ENCODE data around the gene SPDEF.

The SPDEF gene

DNA sequence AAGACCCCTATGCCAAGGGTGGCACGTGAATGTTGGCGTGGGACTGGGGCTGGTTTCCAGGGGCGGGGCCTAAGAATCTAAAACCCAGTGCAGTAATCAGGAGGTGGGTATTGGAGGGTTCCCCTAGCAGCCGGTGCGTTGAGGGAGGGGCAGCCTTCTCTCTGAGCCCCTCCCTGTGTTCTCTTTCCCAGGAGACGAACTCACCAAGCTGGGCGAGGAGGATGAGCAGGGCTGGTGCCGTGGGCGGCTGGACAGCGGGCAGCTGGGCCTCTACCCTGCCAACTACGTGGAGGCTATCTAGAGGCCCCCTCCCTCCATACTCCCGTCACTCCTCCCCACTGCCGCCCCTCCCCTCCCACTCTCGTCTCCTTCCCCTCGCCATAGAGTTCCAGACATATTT, 23.9 kb downstream of the SPDEF start:
- H3K27ac Mint-ChIP-seq, result no peak overlapping the region
- H3K27me3 Mint-ChIP-seq, result no peaks in the 10 kb centered on the region
- no peak for ATAC-seq
- peaks cover 6% of the 10 kb centered on the region for H3K4me1 Mint-ChIP-seq
- DNase-seq, result no peak
- H3K9me3 Mint-ChIP-seq, result no peaks in the 10 kb centered on the region
- no peak overlapping the region for H3K4me3 Mint-ChIP-seq

DNA sequence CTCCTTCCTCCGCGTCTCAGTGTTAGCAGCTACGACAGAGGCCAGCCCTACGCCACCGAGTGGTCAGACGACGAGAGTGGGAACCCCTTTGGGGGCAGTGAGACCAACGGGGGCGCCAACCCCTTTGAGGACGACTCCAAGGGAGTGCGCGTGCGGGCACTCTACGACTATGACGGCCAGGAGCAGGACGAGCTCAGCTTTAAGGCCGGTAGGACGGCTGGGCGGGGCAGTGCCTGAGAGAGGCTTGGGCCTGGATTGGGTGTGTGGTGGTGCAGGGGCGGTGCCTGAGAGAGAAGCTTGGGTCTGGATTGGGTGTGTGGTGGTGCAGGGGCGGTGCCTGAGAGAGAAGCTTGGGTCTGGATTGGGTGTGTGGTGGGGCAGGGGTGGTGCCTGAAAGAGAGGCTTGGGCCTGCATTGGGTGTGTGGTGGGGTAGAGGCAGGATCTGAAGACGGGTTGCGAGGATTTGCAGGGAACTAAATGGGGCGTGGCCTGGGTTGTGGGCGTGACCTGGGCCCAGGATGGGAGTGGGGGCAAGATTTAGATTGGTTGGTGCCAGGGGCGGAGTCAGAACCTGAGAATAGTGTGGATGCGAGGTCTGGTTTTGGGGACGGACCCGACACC, 24.4 kb downstream of the SPDEF start:
- Mint-ChIP-seq H3K27ac (no peak overlapping the region), H3K27me3 (no peaks in the 10 kb centered on the region), H3K4me1 (peaks cover 6% of the 10 kb centered on the region), H3K4me3 (no peak overlapping the region), H3K9me3 (no peaks in the 10 kb centered on the region)
- peak; percentile 7 to 27 for DNase-seq
- peak; percentile 14 for ATAC-seq

DNA sequence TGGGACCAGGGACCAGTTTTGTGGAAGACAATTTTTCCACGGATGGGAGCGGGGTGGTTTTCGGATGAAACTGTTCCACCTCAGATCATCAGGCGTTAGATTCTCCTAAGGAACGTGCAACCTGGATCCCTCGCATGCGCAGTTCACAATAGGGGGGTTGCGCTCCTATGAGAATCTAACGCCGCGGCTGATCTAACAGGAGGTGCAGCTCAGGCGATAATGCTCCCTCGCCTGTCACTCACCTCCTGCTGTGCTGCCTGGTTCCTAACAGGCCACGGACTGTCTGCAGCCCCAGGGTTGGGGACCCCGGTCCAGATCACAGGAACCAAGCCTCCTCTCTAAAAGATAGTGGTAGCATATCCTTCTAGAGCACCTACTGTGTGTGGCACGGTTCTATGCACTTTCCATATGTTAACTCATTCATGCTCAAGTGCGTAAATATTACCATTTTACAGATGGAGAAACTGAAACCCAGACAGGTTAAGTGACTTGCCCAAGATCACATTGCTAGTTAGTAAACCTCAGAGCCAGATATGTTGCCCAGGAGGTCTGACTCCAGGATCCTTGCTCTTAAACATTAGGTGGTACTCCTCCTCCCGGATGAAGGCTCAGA, 25.3 kb downstream of the SPDEF start:
- Mint-ChIP-seq H3K9me3 (no peaks in the 10 kb centered on the region), H3K4me1 (peaks cover 6% of the 10 kb centered on the region), H3K4me3 (no peak overlapping the region), H3K27me3 (no peaks in the 10 kb centered on the region), H3K27ac (no peak overlapping the region)
- no peak for ATAC-seq
- DNase-seq, result no peak

DNA sequence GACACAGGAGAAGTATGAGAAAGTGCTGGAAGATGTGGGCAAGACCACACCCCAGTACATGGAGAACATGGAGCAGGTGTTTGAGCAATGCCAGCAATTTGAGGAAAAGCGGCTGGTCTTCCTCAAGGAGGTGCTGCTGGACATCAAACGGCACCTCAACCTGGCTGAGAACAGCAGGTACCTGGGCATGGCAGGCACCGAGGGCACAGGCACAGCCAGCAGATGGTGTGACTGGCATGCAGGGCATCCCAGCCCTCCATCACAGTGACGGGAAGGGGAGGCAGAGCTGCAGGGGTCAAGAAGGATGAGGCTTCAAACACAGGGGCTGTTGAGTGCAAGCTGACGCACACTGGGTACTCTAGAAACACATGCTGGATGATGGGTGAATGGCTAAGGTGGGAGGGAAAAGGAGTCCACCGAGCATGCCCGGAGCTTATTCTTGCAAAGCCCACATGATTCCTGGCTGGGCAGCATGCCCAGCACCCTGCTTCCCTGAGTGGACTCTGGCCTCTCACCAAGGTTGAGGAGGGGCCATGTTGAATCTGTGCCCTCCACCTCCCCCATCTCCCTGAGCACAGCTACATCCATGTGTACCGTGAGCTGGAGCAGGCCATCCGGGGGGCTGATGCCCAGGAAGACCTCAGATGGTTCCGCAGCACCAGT, 26.3 kb downstream of the SPDEF start:
- Mint-ChIP-seq H3K4me3 (no peak overlapping the region), H3K4me1 (peaks cover 6% of the 10 kb centered on the region), H3K27ac (no peak overlapping the region), H3K27me3 (no peaks in the 10 kb centered on the region), H3K9me3 (no peaks in the 10 kb centered on the region)
- no peak for DNase-seq
- no peak for ATAC-seq

DNA sequence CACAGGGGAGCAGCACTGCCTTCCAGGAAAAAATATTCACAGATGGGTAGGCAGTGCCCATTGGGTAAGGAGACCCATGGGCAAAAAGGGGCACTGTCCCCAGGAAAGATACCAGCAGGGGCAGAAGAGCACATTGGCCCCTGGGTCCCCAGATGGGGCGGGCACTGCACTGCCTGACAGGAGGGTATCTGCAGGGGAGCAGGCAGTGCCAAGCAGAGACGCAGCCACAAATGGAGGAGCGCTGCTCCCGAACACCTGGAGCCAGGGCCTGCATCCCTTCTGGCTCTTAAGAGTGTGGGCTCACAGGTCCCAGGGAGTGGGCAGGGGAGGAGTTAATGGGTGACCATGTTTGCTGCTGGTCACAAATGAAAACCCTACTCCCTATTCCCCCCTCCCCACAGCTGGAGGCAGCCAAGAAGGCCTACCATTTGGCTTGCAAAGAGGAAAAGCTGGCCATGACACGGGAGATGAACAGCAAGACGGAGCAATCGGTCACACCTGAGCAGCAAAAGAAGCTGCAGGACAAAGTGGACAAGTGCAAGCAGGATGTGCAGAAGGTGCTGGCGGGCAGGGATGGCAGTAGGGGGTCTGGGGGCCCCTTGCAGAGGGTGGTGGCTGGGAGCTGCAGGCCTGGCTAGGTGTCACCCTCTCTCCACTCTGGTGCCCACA, 27.0 kb downstream of the SPDEF start:
- H3K9me3 Mint-ChIP-seq, result no peaks in the 10 kb centered on the region
- no peak for ATAC-seq
- H3K4me1 Mint-ChIP-seq, result peaks cover 6% of the 10 kb centered on the region
- DNase-seq, result no peak
- H3K4me3 Mint-ChIP-seq, result no peak overlapping the region
- no peak overlapping the region for H3K27ac Mint-ChIP-seq
- no peaks in the 10 kb centered on the region for H3K27me3 Mint-ChIP-seq

DNA sequence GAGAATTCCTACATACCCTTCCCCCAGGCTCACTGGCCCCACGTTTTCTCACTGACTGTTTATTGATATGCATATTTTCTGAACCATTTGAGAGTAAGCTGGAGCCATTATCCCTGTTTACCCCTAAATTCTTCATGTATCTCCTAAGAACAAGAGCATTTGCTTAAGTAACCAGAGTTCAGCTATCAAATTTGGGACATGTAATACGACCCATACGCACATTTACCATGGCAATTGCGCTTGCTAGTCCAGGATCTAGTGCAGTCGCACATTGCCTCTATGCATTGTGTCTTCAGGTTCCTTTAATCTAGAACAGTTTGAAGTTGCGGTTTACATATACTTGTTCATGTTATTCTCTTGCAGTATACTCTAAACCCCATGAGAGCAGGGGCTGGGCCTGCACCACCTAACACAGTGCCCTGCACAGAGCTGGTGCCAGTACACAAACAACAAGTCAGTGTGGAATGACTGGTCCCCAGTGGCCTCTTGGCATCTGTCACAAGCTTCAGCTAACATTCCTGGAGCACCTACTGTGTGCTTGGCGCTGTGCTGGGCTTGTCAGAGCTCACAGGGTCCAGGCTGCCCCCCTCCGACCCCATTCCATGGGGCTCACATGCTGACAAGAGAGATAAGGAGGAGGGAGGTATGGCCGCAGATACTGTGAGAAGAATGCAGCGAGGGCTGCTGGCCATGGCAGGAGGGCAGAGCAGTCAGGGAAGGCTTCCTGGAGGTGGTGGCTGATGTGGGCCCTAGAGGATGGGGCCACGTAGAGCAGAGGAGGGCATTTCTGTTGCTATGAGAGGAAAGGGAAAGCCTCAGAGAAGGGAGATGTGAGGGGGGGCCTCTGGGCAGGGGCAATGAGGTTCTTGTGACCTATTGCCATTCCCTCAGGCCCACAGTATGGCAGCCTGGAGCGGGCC, 28.1 kb downstream of the SPDEF start:
- no peaks in the 10 kb centered on the region for H3K9me3 Mint-ChIP-seq
- DNase-seq (no peak), ATAC-seq (no peak)
- peak overlapping the region in 1 of 2 donors; percentile 34 for H3K4me3 Mint-ChIP-seq
- H3K4me1 Mint-ChIP-seq, result peaks cover 6% of the 10 kb centered on the region
- peak overlapping the region in 1 of 2 donors; percentile 65 for H3K27ac Mint-ChIP-seq
- no peaks in the 10 kb centered on the region for H3K27me3 Mint-ChIP-seq

DNA sequence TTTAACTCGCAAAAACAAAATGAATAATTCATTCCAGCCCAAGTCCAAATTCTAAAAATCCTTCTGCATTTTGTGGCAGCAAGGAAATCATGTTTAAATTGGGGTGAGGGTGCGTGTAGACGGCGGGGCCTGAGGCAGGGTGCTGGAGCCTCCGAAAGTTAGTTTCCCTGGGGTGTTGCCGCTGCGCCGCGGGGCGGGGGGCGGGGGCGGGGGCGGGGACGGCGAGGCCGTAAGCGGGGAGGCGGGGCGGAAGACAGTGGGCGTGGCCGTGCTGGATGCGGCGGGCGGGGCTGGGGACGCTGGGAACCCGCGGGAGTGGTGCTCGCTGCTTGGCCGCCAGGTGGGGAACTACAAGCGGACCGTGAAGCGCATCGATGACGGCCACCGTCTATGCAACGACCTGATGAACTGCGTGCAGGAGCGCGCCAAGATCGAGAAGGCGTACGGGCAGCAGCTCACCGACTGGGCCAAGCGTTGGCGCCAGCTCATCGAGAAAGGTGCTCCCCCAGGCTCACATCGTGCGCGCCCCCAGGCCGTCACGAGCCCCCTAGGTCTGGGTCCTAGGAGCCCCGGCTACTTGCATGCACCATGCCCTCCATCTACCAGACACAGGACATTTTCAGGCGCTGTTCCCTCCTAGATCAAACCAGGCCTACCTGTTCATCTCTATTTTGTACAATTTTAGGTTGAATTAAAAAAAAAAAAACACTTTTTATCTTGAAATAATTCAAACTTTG, 29.0 kb downstream of the SPDEF start:
- Mint-ChIP-seq H3K4me1 (peaks cover 6% of the 10 kb centered on the region), H3K27ac (no peak overlapping the region), H3K4me3 (peak overlapping the region; percentile 38 to 64), H3K27me3 (no peaks in the 10 kb centered on the region), H3K9me3 (no peaks in the 10 kb centered on the region)
- ATAC-seq (peak; percentile 96), DNase-seq (peak; percentile 95)

DNA sequence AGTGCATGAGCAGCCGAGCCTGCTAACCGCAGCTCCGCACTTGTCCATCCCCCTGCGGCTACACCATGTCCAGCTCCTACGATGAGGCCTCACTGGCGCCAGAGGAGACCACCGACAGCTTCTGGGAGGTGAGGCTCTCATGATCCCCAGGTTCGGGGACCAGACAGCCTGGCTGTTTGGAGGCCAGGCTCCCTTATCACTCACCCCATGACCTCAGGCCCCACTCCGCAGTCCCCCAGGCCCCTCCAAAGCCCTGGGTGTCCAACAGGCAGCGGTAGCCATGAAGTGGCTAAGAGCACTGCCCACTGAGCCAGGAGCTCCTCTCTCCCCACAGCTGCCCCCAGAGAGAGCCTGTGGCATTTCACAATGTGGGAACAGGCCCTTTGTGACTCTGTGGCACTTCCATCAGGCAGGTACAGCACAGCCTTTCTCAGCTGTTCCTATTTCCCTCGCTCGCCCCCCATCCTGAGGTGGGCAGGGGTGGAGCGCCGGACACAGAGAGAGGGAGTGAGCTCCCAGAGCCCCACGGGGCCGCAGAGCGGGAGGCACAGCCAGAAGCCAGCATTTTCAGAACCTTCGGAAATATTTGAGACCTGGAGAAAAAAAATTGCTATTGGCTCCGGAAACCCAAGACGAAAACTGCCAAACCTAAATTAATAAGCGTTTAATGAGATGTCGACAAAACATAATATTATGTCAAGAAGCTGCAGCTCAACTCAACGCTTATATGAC, 29.7 kb downstream of the SPDEF start:
- ATAC-seq (no peak), DNase-seq (no peak)
- Mint-ChIP-seq H3K27ac (no peak overlapping the region), H3K27me3 (no peaks in the 10 kb centered on the region), H3K4me1 (peaks cover 6% of the 10 kb centered on the region), H3K9me3 (no peaks in the 10 kb centered on the region), H3K4me3 (peak overlapping the region in 1 of 2 donors; percentile 40)

DNA sequence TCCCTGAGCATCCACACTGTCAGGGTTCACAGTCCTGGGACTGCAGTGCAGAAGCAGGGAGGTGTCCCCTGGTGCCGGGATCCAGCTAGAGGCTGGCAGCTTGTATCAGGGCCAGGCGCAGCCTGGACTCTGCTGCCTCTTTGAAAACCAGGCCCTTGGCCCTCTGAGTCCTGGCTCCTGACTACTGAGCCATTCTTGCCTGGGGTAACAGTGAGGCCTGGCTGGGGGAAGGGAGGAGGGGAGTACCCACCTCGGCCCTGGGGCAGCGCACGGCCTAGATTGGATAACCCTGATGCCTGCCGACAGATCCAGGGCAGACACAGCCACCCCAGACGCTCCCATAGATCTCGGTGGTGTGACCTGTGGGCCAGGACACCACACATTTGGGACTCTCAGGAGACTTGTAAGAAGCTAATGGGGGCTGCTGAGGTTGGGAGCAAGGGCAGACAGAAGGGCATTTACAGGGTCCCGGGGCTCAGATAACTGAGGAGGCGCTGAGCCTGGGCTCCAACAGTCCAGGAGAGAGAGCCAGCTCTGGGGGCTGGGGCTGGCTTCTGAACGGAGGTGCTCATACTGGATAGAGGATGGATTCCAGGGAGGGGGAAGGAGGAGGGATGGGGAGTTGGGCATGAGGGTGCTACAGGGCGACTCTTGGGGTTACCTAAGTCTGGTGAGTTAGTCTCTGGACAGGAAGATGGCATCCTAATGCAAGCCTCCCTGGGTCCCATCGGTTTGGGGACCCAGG, 30.5 kb downstream of the SPDEF start:
- H3K27me3 Mint-ChIP-seq, result no peaks in the 10 kb centered on the region
- peaks cover 6% of the 10 kb centered on the region for H3K4me1 Mint-ChIP-seq
- H3K9me3 Mint-ChIP-seq, result no peaks in the 10 kb centered on the region
- no peak for DNase-seq
- no peak overlapping the region for H3K4me3 Mint-ChIP-seq
- ATAC-seq, result no peak
- no peak overlapping the region for H3K27ac Mint-ChIP-seq

DNA sequence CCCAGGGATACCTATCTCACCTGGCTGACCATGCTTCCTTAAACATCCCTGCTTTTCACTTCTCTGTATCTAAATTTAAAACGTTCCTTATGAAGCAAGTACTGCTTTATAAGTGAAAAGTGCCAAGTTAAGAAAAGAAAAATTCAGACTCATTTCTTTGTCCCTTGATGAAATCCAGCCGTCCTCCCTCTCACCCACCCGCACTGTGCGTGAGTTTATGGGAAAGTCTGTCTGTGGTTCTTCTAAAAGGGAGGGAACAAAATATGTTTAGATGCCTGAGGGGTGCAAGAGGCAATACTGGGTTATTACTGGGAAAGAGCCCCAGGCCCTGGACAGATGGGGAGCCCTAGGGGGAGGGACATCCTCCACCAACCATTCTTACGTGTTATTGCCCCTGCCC, 31.2 kb downstream of the SPDEF start:
- H3K27me3 Mint-ChIP-seq, result no peaks in the 10 kb centered on the region
- no peak overlapping the region for H3K4me3 Mint-ChIP-seq
- no peaks in the 10 kb centered on the region for H3K9me3 Mint-ChIP-seq
- peaks cover 6% of the 10 kb centered on the region for H3K4me1 Mint-ChIP-seq
- ATAC-seq, result no peak
- no peak for DNase-seq
- no peak overlapping the region for H3K27ac Mint-ChIP-seq

DNA sequence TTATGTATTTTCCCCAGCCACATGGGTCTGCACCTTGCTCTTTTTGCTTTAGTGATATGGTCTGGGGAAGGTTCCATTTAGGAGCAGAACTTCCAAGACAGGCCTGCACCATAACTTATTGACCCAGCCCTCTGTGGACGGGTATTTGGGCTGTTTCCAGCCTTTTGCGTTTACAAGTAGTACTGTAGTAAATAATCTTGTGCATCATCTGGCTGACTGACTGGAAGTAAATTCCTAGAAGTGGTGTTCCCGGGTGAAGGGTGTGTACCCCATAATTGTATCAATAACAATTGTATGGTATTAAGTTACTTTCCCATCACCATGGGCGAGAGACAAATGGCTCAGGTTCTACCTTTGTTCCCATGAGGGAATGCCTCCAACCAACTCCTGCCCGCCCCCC, 31.6 kb downstream of the SPDEF start:
- no peak for ATAC-seq
- Mint-ChIP-seq H3K27ac (no peak overlapping the region), H3K9me3 (no peaks in the 10 kb centered on the region), H3K4me3 (no peak overlapping the region), H3K27me3 (no peaks in the 10 kb centered on the region), H3K4me1 (peaks cover 6% of the 10 kb centered on the region)
- DNase-seq, result no peak

DNA sequence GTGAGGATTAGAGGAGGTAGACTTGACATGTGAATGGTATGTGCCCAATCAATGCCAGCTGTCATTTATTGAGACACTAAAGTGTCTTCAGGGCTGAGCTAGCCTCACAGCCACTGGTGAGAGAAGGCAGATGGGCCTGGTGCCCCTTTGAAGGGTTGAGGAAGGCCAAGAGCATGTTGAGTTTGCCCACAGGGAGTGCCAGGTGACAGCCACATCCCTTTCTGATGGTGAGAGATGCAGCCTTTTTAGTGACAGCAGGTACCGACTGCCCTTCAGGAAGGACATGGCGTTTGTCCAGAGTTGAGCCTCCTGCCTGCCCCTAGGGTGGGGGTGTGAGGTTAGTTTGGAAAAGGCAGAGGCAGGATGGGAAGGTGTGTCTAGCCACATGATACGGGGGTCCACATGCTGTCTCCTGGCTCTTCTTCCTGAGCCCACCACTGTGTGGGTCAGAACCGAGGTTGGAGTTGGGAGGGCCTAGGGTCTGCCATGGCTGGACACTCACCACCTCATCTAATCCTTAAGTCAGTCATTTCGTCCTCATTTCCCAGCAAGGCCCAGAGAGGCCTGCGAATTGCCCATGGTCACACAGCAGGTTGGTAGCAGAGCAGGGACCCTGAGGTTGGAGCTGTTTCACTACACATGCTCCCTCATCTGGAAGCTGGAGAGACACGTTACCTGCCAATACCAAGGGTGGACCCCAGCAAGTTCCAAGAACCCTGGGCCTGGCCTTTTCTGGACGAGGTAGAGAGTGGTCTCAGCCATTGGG, 32.5 kb downstream of the SPDEF start:
- ATAC-seq (no peak), DNase-seq (no peak)
- Mint-ChIP-seq H3K9me3 (no peaks in the 10 kb centered on the region), H3K27ac (no peak overlapping the region), H3K4me1 (peaks cover 6% of the 10 kb centered on the region), H3K27me3 (no peaks in the 10 kb centered on the region), H3K4me3 (no peak overlapping the region)

DNA sequence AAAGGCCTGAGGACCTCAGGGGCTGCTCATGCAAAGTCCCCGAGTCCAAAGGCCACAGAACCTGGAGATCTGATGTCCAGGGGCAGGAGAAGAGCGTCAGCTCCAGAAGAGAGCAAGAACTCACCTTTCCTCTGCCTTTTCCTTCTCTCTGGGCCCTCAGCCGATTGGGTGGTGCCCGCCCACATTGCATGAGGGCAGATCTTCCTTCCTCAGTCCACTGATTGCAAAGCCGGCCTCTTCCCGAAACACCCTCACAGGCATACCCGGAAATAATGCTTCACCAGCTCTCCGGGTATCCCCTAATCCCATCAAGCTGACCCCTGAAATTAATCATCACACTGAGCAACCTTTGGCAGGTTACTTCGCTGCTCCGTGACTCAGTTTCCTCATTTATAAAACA, 33.4 kb downstream of the SPDEF start:
- H3K4me3 Mint-ChIP-seq, result no peak overlapping the region
- no peak for DNase-seq
- ATAC-seq, result no peak
- H3K4me1 Mint-ChIP-seq, result peaks cover 4% of the 10 kb centered on the region
- no peak overlapping the region for H3K27ac Mint-ChIP-seq
- no peaks in the 10 kb centered on the region for H3K9me3 Mint-ChIP-seq
- H3K27me3 Mint-ChIP-seq, result no peaks in the 10 kb centered on the region
